Panc1 (cell line): ENCODE data around the gene CNTNAP1. TPM values are rescaled to one million over a fixed set of nuclear protein-coding genes. Genes with fewer than 3 reads are reported as not detected.

Source experiments
- ATAC-seq: fragments of 200-7000 bp; cut with Tn5 transposase; 2 replicates; pipeline ENCODE4 v1.9.1; 2020; ENCODE audit warnings: mild to moderate bottlenecking, moderate library complexity
- BruUV-seq: library from RNA; stranded (reverse); fragments of 400-500 nt; replicated peaks from 2 replicates; lab custom pipeline; 2021; lab: Mats Ljungman, UMichigan
- CTCF ChIA-PET: fragments of 300-600 bp; sonication (Branson Sonifier 250); formaldehyde crosslinking; loops from one replicate; lab custom pipeline; 2022; ENCODE audit warnings: antibody characterized with exemption; lab: Charles Lee
- POLR2A ChIA-PET: fragments of 300-600 bp; sonication (Branson Sonifier 250); formaldehyde crosslinking; loops from one replicate; lab custom pipeline; 2022; ENCODE audit warnings: antibody characterized with exemption; lab: Charles Lee
- DNase-seq: peaks from one replicate; pipeline ENCODE4 v3.0.0-alpha.2; 2010; ENCODE audit warnings: low read depth, low spot score
- H3K27ac ChIP-seq: 2 replicates; pipeline ENCODE4 v1.5.1; 2011; ENCODE audit warnings: mild to moderate bottlenecking, low read length, inconsistent platforms
- H3K27me3 ChIP-seq: fragments of 200-500 bp; sonication (Bioruptor generic); 2 replicates; pipeline ENCODE4 v1.6.0; 2014; ENCODE audit warnings: low read length, inconsistent platforms; ENCODE audit not compliant: control insufficient read depth, insufficient read depth
- H3K36me3 ChIP-seq: fragments of 200-500 bp; sonication (Bioruptor generic); 2 replicates; pipeline ENCODE4 v1.5.1; 2014; ENCODE audit warnings: inconsistent platforms, mild to moderate bottlenecking, low read length, moderate library complexity; ENCODE audit not compliant: control insufficient read depth, insufficient read depth
- H3K4me1 ChIP-seq: 2 replicates; pipeline ENCODE4 v1.5.1; 2011; ENCODE audit warnings: inconsistent platforms, mild to moderate bottlenecking, low read length, moderate library complexity; ENCODE audit not compliant: control insufficient read depth, insufficient read depth
- H3K4me3 ChIP-seq, 2 experiments: 2 replicates each; pipeline ENCODE4 v1.5.1; 2011 to 2012; ENCODE audit warnings: low read depth in 2 of 2, low read length in 2 of 2, mild to moderate bottlenecking in 2 of 2, inconsistent platforms in 1 of 2, moderate library complexity in 1 of 2
- H3K9me3 ChIP-seq: fragments of 200-500 bp; sonication (Bioruptor generic); 2 replicates; pipeline ENCODE4 v1.5.1; 2014; ENCODE audit warnings: low read depth, mild to moderate bottlenecking, inconsistent platforms, low read length, moderate library complexity; ENCODE audit not compliant: control insufficient read depth, insufficient read depth
- CTCF ChIP-seq: fragments of 450-650 bp; IDR thresholded peaks from 2 replicates; pipeline ENCODE4 v1.5.1; 2017; ENCODE audit warnings: mild to moderate bottlenecking
- POLR2AphosphoS5 ChIP-seq: IDR thresholded peaks from 2 replicates; pipeline ENCODE4 v1.6.1; 2012; ENCODE audit warnings: mild to moderate bottlenecking, low read depth, low read length, moderate library complexity
- SIN3A ChIP-seq: IDR thresholded peaks from 2 replicates; pipeline ENCODE4 v1.6.1; 2012; ENCODE audit warnings: low read depth, mild to moderate bottlenecking, low read length, moderate library complexity, borderline replicate concordance; ENCODE audit not compliant: insufficient read depth
- TCF7L2 ChIP-seq: IDR thresholded peaks from 2 replicates; pipeline ENCODE4 v1.6.1; 2011; ENCODE audit warnings: mild to moderate bottlenecking, low read depth, low read length, inconsistent platforms
- in situ Hi-C: cut with HindIII; loops from 2 replicates; pipeline ENCODE4 v1.10.0; 2016; ENCODE audit warnings: low sequenced_read_pairs, low pct_unique_long_range_greater_than_20kb
- intact Hi-C: fragments of 100-400 bp; cut with micrococcal nuclease; formaldehyde crosslinking; loops from one replicate; pipeline ENCODE4 v1.10.0; 2022; ENCODE audit not compliant: unreplicated experiment
- total RNA-seq: library from RNA; stranded (reverse); gene quantifications from one replicate; pipeline ENCODE4 v1.2.1, GENCODE V29; 2021; ENCODE audit not compliant: unreplicated experiment
- TF ChIP-seq, protein P1 (sequence below), 2 experiments: IDR thresholded peaks; 2 replicates each; pipeline ENCODE4 v1.6.1; 2011 to 2012; ENCODE audit warnings: low read depth in 2 of 2, control low read depth in 1 of 2, low read length in 1 of 2, mild to moderate bottlenecking in 1 of 2, moderate library complexity in 1 of 2; ENCODE audit not compliant: insufficient read depth in 1 of 2

The CNTNAP1 gene
- total RNA-seq, 1 experiment from 2014 or later, result 20.4 TPM

GRCh38 chr17:42655528-42655927 is 26.8 kb upstream of the CNTNAP1 start:
- intact Hi-C loops (no loop called here), in situ Hi-C loops (no loop called here)
- H3K27me3 ChIP-seq, result no peaks in the 10 kb centered on the region

GRCh38 chr17:42657824-42658588 is 24.3 kb upstream of the CNTNAP1 start:
- H3K27me3 ChIP-seq, result no peaks in the 10 kb centered on the region
- in situ Hi-C loops (no loop called here), intact Hi-C loops (no loop called here)
- peaks cover 9% of the 10 kb centered on the region for H3K4me1 ChIP-seq
- no peaks in the 10 kb centered on the region; the same call in 1 of the 2 replicates for H3K36me3 ChIP-seq
- no peaks in the 10 kb centered on the region for H3K9me3 ChIP-seq
- TF ChIP-seq SIN3A (no peak), TCF7L2 (no peak), POLR2AphosphoS5 (no peak), CTCF (no peak)
- TF ChIP-seq, protein P1, sequence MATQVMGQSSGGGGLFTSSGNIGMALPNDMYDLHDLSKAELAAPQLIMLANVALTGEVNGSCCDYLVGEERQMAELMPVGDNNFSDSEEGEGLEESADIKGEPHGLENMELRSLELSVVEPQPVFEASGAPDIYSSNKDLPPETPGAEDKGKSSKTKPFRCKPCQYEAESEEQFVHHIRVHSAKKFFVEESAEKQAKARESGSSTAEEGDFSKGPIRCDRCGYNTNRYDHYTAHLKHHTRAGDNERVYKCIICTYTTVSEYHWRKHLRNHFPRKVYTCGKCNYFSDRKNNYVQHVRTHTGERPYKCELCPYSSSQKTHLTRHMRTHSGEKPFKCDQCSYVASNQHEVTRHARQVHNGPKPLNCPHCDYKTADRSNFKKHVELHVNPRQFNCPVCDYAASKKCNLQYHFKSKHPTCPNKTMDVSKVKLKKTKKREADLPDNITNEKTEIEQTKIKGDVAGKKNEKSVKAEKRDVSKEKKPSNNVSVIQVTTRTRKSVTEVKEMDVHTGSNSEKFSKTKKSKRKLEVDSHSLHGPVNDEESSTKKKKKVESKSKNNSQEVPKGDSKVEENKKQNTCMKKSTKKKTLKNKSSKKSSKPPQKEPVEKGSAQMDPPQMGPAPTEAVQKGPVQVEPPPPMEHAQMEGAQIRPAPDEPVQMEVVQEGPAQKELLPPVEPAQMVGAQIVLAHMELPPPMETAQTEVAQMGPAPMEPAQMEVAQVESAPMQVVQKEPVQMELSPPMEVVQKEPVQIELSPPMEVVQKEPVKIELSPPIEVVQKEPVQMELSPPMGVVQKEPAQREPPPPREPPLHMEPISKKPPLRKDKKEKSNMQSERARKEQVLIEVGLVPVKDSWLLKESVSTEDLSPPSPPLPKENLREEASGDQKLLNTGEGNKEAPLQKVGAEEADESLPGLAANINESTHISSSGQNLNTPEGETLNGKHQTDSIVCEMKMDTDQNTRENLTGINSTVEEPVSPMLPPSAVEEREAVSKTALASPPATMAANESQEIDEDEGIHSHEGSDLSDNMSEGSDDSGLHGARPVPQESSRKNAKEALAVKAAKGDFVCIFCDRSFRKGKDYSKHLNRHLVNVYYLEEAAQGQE (IDR thresholded peaks at IDR 0.05; ENCODE audit: insufficient read depth in 1 of 2, low read depth in 2 of 2, low read length in 1 of 2), result no peak
- BruUV-seq, result no TSS peak
- H3K4me3 ChIP-seq, result no peak overlapping the region
- ATAC-seq (no peak), DNase-seq (no peak)
- CTCF ChIA-PET, result no interaction called here
- H3K27ac ChIP-seq, result no peak overlapping the region; the same call in 1 of the 2 replicates
- POLR2A ChIA-PET, result no interaction called here

More at GRCh38 chr17:42655528-42655927, 26.8 kb upstream of the CNTNAP1 start:
- no peaks in the 10 kb centered on the region; the same call in 1 of the 2 replicates for H3K36me3 ChIP-seq
- DNase-seq (no peak), ATAC-seq (no peak)
- no peak overlapping the region for H3K4me3 ChIP-seq
- no peaks in the 10 kb centered on the region for H3K9me3 ChIP-seq
- ChIA-PET CTCF (no interaction called here), POLR2A (no interaction called here)
- H3K27ac ChIP-seq, result no peak overlapping the region
- no TSS peak for BruUV-seq
- TF ChIP-seq CTCF, result no peak
- no peak for TF ChIP-seq POLR2AphosphoS5
- no peak for TF ChIP-seq TCF7L2
- TF ChIP-seq, protein P1 (IDR thresholded peaks at IDR 0.05; ENCODE audit: insufficient read depth in 1 of 2, low read depth in 2 of 2, low read length in 1 of 2), result no peak
- no peak for TF ChIP-seq SIN3A
- H3K4me1 ChIP-seq, result peaks cover 5% of the 10 kb centered on the region
